Measurements from ENCODE around the gene TBXAS1. TPM values are rescaled to one million over a fixed set of nuclear protein-coding genes. Genes with fewer than 3 reads are reported as not detected.

TBXAS1 gene
- total RNA-seq, 3 donors from 2014 or later (not counting 1 experiment from before 2014, with no cell fraction given): 72.7 to 110 (median 88.7) TPM

- TF ChIP-seq CTCF (IDR thresholded peaks at IDR 0.05): no peak
- intact Hi-C loops (cut with micrococcal nuclease): no loop called here
- Histone ChIP-seq H3K27me3 (ENCODE audit: control insufficient read depth, insufficient read depth, low read length) (no peaks in the 10 kb centered on the region), H3K36me3 (ENCODE audit: control insufficient read depth, insufficient read depth, low read length) (peaks cover 39% of the 10 kb centered on the region), H3K9me3 (ENCODE audit: control insufficient read depth, insufficient read depth, low read length) (no peaks in the 10 kb centered on the region), H3K27ac (ENCODE audit: low read length) (no peak overlapping the region), H3K4me1 (ENCODE audit: control insufficient read depth, insufficient read depth, low read length) (peaks cover 11% of the 10 kb centered on the region), H3K4me3 (ENCODE audit: low read length) (no peak overlapping the region)
- Mint-ChIP-seq H3K36me3 (no peaks in the 10 kb centered on the region), H3K27me3 (ENCODE audit: low read depth in 2 of 2) (no peaks in the 10 kb centered on the region), H3K4me1 (peaks cover 11 to 30% of the 10 kb centered on the region in 2 donors), H3K4me3 (no peak overlapping the region), H3K27ac (peak overlapping the region in 1 of 2 donors; percentile 62), H3K9me3 (no peaks in the 10 kb centered on the region)
- 97% methylated on average over 8 of the region's 8 CpGs for WGBS (ENCODE audit: insufficient coverage)
- ATAC-seq (no peak), DNase-seq (no peak)
Measured at GRCh38 chr7:140033036-140033435, 204.0 kb downstream of the TBXAS1 start.

- Mint-ChIP-seq H3K4me1 (peaks cover 11 to 26% of the 10 kb centered on the region in 2 donors), H3K27ac (peak overlapping the region in 1 of 2 donors; percentile 62), H3K27me3 (ENCODE audit: low read depth in 2 of 2) (no peaks in the 10 kb centered on the region), H3K36me3 (no peaks in the 10 kb centered on the region), H3K9me3 (no peaks in the 10 kb centered on the region), H3K4me3 (no peak overlapping the region)
- no peak for TF ChIP-seq CTCF (IDR thresholded peaks at IDR 0.05)
- Histone ChIP-seq H3K4me3 (ENCODE audit: low read length) (no peak overlapping the region), H3K36me3 (ENCODE audit: control insufficient read depth, insufficient read depth, low read length) (peaks cover 40% of the 10 kb centered on the region), H3K27me3 (ENCODE audit: control insufficient read depth, insufficient read depth, low read length) (no peaks in the 10 kb centered on the region), H3K4me1 (ENCODE audit: control insufficient read depth, insufficient read depth, low read length) (peaks cover 11% of the 10 kb centered on the region), H3K9me3 (ENCODE audit: control insufficient read depth, insufficient read depth, low read length) (no peaks in the 10 kb centered on the region), H3K27ac (ENCODE audit: low read length) (no peak overlapping the region)
- intact Hi-C loops (cut with micrococcal nuclease): no loop called here
- DNase-seq (no peak), ATAC-seq (no peak)
- WGBS (ENCODE audit: insufficient coverage): 98% methylated on average over 13 of the region's 14 CpGs
Measured at GRCh38 chr7:140033779-140034363, 204.8 kb downstream of the TBXAS1 start.

- Histone ChIP-seq H3K27ac (ENCODE audit: low read length) (no peak overlapping the region), H3K27me3 (ENCODE audit: control insufficient read depth, insufficient read depth, low read length) (no peaks in the 10 kb centered on the region), H3K4me1 (ENCODE audit: control insufficient read depth, insufficient read depth, low read length) (peaks cover 11% of the 10 kb centered on the region), H3K4me3 (ENCODE audit: low read length) (no peak overlapping the region), H3K36me3 (ENCODE audit: control insufficient read depth, insufficient read depth, low read length) (peaks cover 43% of the 10 kb centered on the region), H3K9me3 (ENCODE audit: control insufficient read depth, insufficient read depth, low read length) (no peaks in the 10 kb centered on the region)
- Mint-ChIP-seq H3K4me3 (no peak overlapping the region), H3K36me3 (no peaks in the 10 kb centered on the region), H3K27ac (no peak overlapping the region), H3K9me3 (no peaks in the 10 kb centered on the region), H3K4me1 (peaks cover 11 to 26% of the 10 kb centered on the region in 2 donors), H3K27me3 (ENCODE audit: low read depth in 2 of 2) (no peaks in the 10 kb centered on the region)
- DNase-seq (no peak), ATAC-seq (no peak)
- no peak for TF ChIP-seq CTCF (IDR thresholded peaks at IDR 0.05)
- intact Hi-C loops (cut with micrococcal nuclease): no loop called here
Measured at GRCh38 chr7:140034421-140034820, 205.4 kb downstream of the TBXAS1 start.

Measured in natural killer cell (primary cell).